HG02610 (cell line): ENCODE measurements around the gene IRF3.

Experiments used
- ATAC-seq: cut with Tn5 transposase; IDR thresholded peaks from one replicate; pipeline ENCODE4 v1.9.1; 2021; ENCODE audit warnings: mild to moderate bottlenecking, moderate library complexity; ENCODE audit not compliant: unreplicated experiment

IRF3 gene

GRCh38 chr19:49672131-49672919, 6.7 kb upstream of the IRF3 start:
- ATAC-seq: no peak

GRCh38 chr19:49669516-49669915, 3.9 kb upstream of the IRF3 start:
- ATAC-seq: no peak

- ATAC-seq: no peak
Observed at GRCh38 chr19:49667473-49667872, 1.8 kb upstream of the IRF3 start.

DNA sequence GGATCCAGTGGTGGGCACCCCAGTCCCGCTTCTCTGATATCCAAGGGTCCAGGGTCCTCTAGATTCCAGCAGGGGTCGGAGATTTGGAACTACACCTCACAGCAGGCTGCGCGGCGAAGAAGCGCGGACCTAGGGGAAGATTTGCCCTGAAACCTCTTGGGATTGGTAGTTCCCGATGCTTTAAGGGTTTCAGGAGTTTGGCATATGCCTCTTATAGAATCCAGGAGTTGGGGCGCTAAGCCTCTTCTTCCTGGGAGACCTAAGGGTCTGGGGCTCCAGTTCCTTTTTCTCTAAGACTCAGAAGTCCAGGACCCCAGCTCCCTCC, 425 bp upstream of the IRF3 start:
- ATAC-seq: no peak

- no peak for ATAC-seq
Observed at GRCh38 chr19:49665036-49665350, 664 bp downstream of the IRF3 start.

DNA sequence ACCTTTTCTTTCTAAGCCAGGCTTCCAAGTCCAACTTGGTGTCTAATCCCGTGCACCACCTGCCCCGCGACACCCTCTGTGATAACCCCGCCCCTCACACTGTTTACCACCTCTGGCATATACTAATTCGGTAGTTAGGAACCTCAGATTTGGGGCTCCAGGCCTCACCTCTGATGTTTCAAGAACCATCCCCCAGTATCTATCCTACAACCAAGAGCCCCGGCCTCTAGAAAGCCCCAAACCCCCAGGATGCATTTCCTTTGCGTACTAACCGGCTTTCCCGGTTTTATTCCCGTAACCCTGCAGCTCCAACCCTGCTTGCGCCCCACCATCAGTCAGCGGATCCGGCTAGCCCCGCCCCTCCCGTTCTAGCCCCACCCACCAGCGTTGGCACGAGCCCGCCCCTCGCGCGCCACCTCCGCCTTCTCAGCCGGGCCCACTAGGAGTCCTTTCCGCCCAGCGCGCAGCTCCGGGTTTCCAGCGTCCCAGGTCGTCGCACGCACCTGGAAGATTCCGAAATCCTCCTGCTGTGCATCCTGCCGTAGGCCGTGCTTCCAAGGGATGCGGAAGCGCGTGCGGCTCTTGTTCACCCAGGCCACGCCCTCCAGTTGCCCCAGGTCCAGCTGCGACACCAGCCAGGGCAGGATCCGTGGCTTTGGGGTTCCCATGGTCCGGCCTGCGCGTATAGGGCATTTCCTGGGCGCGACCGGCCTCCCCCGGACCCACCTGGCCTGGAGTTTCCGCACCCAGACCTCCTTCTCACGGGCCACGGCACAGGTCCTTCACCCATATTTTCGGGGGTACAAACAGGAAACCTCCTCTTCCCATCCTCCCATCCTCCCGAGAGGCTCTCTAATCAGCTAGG, 1.3 kb downstream of the IRF3 start:
- ATAC-seq: no peak

DNA sequence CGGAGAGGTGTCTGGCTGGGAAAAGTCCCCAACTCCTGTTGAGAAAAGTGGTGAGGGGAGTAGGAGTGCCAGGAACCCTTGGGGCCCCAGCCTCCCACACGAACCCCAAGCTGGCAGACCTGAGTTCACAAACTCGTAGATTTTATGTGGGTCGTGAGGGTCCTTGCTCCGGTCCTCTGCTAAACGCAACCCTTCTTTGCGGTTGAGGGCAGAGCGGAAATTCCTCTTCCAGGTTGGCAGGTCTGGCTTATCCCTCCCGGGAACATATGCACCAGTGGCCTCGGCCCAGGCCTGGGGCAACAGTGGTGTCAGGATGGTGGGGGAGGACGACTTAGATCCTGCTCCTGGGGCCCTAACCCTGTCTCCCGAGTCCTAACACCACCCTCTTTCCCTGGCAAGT, 2.4 kb downstream of the IRF3 start:
- ATAC-seq: no peak

GRCh38 chr19:49662011-49662410, 3.6 kb downstream of the IRF3 start:
- ATAC-seq: no peak

DNA sequence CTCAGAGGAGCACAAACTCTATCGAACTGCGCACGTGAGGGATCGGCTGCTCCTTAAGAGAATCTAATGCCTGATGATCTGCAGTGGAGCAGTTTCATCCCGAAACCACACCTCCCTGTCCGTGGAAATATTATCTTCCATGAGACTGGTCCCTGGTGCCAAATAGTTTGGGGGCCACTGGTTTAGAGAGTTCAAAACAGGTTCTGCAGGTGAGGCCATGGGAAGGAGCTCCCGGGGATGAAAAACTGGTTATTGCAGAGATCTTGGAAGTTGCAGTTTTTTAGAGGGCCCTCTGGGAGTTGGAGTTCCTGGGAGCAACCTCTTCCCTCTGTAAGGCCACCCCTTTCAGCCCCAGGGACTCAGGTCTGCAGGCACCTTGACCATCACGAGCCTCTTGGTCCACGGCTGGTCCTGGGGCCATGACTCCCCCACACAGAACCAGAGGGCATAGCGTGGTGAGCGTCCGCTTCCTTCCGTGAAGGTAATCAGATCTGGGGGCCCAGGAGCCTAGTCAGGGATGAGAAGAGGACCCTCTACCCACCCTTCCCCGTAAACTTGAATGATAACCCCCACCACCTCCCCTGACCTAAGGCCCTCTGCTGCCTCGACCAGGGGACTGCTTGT, 5.2 kb downstream of the IRF3 start:
- ATAC-seq: no peak

DNA sequence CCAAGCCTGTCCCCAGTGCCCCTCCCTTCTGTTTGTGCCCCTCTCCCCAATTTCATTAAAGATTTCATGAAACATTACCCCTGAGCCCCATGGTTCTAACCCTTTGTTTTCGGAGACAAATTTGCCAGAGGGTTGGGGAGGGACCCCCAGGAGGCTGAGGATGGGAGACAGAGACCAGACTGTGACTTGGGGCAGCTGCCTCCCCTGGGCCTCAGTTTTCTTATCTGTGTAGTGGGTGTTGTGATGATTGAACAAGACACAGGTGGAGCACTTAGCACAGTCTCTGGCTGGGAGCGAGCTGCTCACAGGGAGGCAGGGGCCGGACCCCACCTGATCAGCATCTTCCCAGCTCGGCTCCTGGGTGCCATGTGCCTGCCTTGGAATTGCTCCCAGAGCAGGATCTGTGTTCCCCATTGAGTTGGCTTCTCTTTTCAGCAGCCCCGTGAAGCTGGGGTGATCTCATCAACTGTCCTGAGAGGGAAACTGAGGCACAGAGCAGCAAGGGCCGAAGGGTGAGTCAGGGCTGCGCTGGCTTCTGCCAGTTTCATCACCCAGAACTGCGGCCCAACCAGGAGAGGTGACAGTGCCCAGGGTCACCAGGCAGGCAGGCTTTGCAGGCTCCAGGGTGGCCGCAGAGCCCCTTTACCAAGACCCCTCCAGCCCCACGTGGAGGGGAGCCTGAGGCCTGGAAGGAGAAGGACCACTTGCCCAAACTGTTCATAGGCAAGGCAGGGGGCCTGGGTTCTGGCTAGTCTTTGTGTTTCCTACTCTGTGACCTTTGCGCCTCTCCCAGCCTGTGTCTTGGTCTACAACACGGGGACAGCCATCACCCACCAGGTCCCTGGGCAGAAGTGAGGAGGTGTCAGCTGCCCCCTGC, 6.9 kb downstream of the IRF3 start:
- no peak for ATAC-seq

GRCh38 chr19:49658139-49658517, 7.5 kb downstream of the IRF3 start:
- no peak for ATAC-seq

DNA sequence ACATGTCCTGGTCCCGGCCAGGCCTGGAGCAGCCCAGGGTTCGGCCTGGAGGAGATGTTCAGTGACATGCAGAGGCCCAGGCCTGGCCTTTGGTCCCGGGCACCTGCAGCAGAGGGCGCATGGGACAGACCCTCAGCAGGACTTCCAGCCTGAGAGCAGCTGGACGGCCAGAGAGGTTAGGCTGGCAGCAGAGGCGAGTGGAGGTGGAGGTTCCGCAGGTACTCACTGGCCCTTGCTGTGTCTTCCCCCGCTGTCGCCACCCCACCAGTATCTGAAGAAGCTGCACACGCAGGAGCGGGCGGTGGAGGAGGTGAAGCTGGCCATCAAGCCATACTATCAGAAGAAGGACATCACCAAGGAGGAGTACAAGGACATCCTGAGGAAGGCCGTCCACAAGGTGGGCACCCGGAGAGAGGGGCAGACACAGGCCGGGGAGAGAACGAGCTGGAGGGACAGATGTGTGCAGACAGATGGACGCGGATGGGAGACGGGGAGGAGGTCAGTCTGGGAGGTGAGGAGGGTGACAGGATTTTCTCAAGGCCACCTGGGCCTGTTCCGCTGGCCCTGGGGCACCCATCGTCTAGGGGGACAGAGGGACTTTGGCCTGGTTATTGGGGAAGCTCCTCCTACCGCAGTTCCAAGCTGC, 8.0 kb downstream of the IRF3 start:
- no peak for ATAC-seq

GRCh38 chr19:49656456-49657109, 9.1 kb downstream of the IRF3 start:
- ATAC-seq: no peak

DNA sequence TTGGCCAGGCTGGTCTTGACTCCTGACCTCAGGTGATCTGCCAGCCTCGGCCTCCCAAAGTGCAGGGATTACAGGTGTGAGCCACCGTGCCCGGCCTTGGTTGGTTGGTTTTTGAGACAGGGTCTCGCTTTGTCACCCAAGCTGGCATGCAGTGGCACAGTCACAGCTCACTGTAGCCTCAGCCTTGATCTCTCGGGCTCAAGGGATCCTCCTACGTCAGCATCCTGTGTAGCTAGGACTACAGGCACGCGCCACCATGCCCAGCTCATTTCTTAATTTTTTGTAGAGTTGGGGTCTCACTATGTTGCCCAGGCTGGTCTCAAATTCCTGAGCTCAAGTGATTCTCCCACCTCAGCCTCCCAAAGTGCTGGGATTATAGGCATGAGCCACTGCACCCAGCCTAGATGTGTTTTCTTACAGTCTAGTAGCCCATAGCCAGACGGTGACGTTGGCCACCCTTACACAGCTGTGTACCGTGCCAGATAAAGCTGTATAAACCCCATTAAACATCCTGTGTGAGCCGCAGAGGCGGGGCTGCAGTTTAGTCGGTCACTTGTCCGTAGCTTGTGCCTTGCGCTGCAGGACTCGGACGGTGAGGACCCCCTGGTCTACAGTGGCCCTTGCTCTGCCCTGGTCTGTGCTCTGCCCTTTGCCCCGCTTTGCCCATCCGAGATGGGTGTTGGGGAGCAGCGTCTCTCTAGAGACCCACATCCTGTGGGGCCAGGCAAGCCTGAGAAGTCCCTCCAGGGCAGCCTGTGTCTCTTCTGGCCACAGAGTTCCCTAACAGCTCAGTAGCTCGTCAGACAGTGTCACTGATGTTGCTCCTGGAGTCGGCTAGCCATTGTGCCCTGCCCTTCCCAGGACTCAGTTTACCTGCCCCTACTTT, 9.8 kb downstream of the IRF3 start:
- no peak for ATAC-seq

- ATAC-seq: no peak
Observed at GRCh38 chr19:49654581-49654980, 11.1 kb downstream of the IRF3 start.

GRCh38 chr19:49653466-49653806, 12.2 kb downstream of the IRF3 start:
- ATAC-seq: no peak

- ATAC-seq: no peak
Observed at GRCh38 chr19:49652551-49653465, 12.8 kb downstream of the IRF3 start.
